SU-DHL-6 (cell line): Measurements from ENCODE around the gene PRRC2C.

ENCODE experiments used
- EZH2phosphoT487 ChIP-seq: fragments of 200-600 bp; sonication (generic), shearing (Covaris generic); conservative IDR thresholded peaks from 2 replicates; pipeline ENCODE4 v1.6.1; 2018; ENCODE audit warnings: mild to moderate bottlenecking, antibody characterized with exemption, low read length, moderate library complexity, mixed read lengths
- TF ChIP-seq, protein P1 (sequence below): fragments of 200-600 bp; sonication (generic); IDR thresholded peaks from one replicate; pipeline ENCODE4 v1.5.1; 2017; ENCODE audit warnings: antibody characterized with exemption, mild to moderate bottlenecking, low read length, moderate library complexity; ENCODE audit not compliant: insufficient read depth, poor library complexity, severe bottlenecking

DNA sequence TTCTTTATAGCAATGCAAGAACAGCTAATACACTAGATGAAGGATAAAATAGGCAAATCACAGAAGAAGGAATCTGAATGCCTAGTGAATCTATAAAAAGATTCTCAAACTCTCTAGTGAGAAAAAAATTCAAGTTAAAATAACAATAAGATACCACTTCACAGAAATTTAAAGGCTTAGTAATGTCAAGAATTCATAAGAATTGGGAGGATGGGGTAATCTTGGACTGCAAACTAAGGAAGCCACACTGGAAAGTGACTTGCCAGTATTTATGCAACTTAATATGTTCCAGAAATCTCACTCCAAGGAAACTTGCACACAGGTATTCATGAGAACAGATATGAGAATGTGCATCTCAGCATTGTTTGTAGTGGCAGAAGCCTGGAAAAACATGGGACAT, 38.9 kb upstream of the PRRC2C start:
- TF ChIP-seq, protein P1, sequence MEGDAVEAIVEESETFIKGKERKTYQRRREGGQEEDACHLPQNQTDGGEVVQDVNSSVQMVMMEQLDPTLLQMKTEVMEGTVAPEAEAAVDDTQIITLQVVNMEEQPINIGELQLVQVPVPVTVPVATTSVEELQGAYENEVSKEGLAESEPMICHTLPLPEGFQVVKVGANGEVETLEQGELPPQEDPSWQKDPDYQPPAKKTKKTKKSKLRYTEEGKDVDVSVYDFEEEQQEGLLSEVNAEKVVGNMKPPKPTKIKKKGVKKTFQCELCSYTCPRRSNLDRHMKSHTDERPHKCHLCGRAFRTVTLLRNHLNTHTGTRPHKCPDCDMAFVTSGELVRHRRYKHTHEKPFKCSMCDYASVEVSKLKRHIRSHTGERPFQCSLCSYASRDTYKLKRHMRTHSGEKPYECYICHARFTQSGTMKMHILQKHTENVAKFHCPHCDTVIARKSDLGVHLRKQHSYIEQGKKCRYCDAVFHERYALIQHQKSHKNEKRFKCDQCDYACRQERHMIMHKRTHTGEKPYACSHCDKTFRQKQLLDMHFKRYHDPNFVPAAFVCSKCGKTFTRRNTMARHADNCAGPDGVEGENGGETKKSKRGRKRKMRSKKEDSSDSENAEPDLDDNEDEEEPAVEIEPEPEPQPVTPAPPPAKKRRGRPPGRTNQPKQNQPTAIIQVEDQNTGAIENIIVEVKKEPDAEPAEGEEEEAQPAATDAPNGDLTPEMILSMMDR = no peak
- no peak for TF ChIP-seq EZH2phosphoT487
